Endothelial cell (in vitro differentiated cells): ENCODE results near the gene SPTBN5. TPM values are rescaled to one million over a fixed set of nuclear protein-coding genes. Genes with fewer than 3 reads are reported as not detected.
A peak's percentile ranks its signal among the peaks of the same experiment; 100 is the strongest.

ENCODE experiments used
- DNase-seq: peaks from one replicate; pipeline ENCODE4 v3.0.0; 2021; ENCODE audit warnings: low spot score
- H3K27ac Mint-ChIP-seq: one replicate; pipeline ENCODE4 v1.8.0; 2021; ENCODE audit warnings: mixed read lengths, inconsistent platforms; ENCODE audit not compliant: unreplicated experiment
- H3K27me3 Mint-ChIP-seq: one replicate; pipeline ENCODE4 v1.8.0; 2021; ENCODE audit warnings: mild to moderate bottlenecking, moderate library complexity, mixed read lengths, inconsistent platforms; ENCODE audit not compliant: unreplicated experiment
- H3K36me3 Mint-ChIP-seq: one replicate; pipeline ENCODE4 v1.8.0; 2021; ENCODE audit warnings: mild to moderate bottlenecking, low read depth, mixed read lengths, inconsistent platforms; ENCODE audit not compliant: unreplicated experiment
- H3K4me1 Mint-ChIP-seq: one replicate; pipeline ENCODE4 v1.8.0; 2021; ENCODE audit warnings: mild to moderate bottlenecking, mixed read lengths, inconsistent platforms; ENCODE audit not compliant: unreplicated experiment
- H3K4me3 Mint-ChIP-seq: one replicate; pipeline ENCODE4 v1.8.0; 2021; ENCODE audit warnings: mild to moderate bottlenecking, mixed read lengths, inconsistent platforms; ENCODE audit not compliant: unreplicated experiment
- H3K9me3 Mint-ChIP-seq: one replicate; pipeline ENCODE4 v1.8.0; 2021; ENCODE audit warnings: mixed read lengths, inconsistent platforms; ENCODE audit not compliant: unreplicated experiment
- CTCF ChIP-seq: fragments of 200-600 bp; sonication (generic); IDR thresholded peaks from one replicate; pipeline ENCODE4 v1.5.0; 2021; ENCODE audit warnings: antibody characterized with exemption; ENCODE audit not compliant: unreplicated experiment
- total RNA-seq: library from RNA; stranded (reverse); fragmentation: NEBNext Ultra II Directional; extraction: Animal tissue kit (Norgen Biotek cat#: 25700); gene quantifications from one replicate; pipeline ENCODE4 v1.2.1, GENCODE V29; 2021; ENCODE audit not compliant: unreplicated experiment

Gene SPTBN5
- total RNA-seq, 1 donor from 2014 or later: 9.4 TPM

GRCh38 chr15:41825145-41825544 is 68.7 kb downstream of the SPTBN5 start:
- Mint-ChIP-seq H3K9me3 (no peaks in the 10 kb centered on the region), H3K27ac (no peak overlapping the region), H3K27me3 (peaks cover 12% of the 10 kb centered on the region), H3K4me3 (no peak overlapping the region), H3K36me3 (peaks cover 39% of the 10 kb centered on the region), H3K4me1 (peaks cover 18% of the 10 kb centered on the region)
- DNase-seq: no peak
- no peak for TF ChIP-seq CTCF

- Mint-ChIP-seq H3K4me1 (peaks cover 16% of the 10 kb centered on the region), H3K27me3 (peaks cover 10% of the 10 kb centered on the region), H3K27ac (no peak overlapping the region), H3K36me3 (peaks cover 42% of the 10 kb centered on the region), H3K4me3 (peak overlapping the region; percentile 80), H3K9me3 (no peaks in the 10 kb centered on the region)
- no peak for DNase-seq
- no peak for TF ChIP-seq CTCF
These were observed 69.6 kb downstream of the SPTBN5 start for GRCh38 chr15:41824062-41824745.

- Mint-ChIP-seq H3K27ac (no peak overlapping the region), H3K36me3 (peaks cover 46% of the 10 kb centered on the region), H3K9me3 (no peaks in the 10 kb centered on the region), H3K27me3 (peaks cover 8% of the 10 kb centered on the region), H3K4me1 (peaks cover 10% of the 10 kb centered on the region), H3K4me3 (no peak overlapping the region)
- no peak for DNase-seq
- TF ChIP-seq CTCF: no peak
These were observed 70.4 kb downstream of the SPTBN5 start for GRCh38 chr15:41823502-41823901.

GRCh38 chr15:41822957-41823356 is 70.9 kb downstream of the SPTBN5 start:
- Mint-ChIP-seq H3K4me3 (no peak overlapping the region), H3K9me3 (no peaks in the 10 kb centered on the region), H3K27ac (no peak overlapping the region), H3K27me3 (peaks cover 8% of the 10 kb centered on the region), H3K4me1 (peaks cover 7% of the 10 kb centered on the region), H3K36me3 (peaks cover 49% of the 10 kb centered on the region)
- TF ChIP-seq CTCF: no peak
- DNase-seq: no peak

GRCh38 chr15:41822471-41822870 is 71.4 kb downstream of the SPTBN5 start:
- H3K4me1 Mint-ChIP-seq: peaks cover 7% of the 10 kb centered on the region
- no peaks in the 10 kb centered on the region for H3K9me3 Mint-ChIP-seq
- no peak for TF ChIP-seq CTCF
- DNase-seq: no peak
- H3K36me3 Mint-ChIP-seq: peaks cover 54% of the 10 kb centered on the region
- H3K4me3 Mint-ChIP-seq: no peak overlapping the region
- no peak overlapping the region for H3K27ac Mint-ChIP-seq
- H3K27me3 Mint-ChIP-seq: peaks cover 9% of the 10 kb centered on the region
